HG02981 (cell line): ENCODE data around the gene CLDN5.

Source experiments
- ATAC-seq: cut with Tn5 transposase; IDR thresholded peaks from one replicate; pipeline ENCODE4 v1.9.1; 2021; ENCODE audit warnings: mild to moderate bottlenecking, moderate library complexity; ENCODE audit not compliant: unreplicated experiment

CLDN5 gene

DNA sequence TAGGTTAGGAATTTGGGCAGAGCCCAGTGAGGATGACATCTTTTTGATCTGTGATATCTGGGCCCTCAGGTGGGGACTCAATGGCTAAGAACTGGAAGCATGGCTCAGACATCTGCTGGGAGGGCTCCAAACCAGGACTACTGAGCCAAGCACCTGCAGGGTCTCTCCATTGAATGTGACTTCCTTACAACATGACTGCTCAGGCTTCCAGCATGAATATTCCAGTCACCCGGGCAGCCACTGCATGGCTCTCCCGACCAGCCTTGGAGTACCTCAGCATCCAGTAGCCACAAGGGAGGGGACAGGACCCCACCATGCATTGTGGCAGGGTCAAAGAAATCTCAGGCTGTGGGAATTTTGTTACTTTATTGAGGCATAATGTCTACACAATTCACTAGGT is 35.9 kb downstream of the CLDN5 start:
- ATAC-seq, result no peak

- no peak for ATAC-seq
Observed at GRCh38 chr22:19483481-19484244, 40.5 kb downstream of the CLDN5 start.

- ATAC-seq, result no peak
Observed at GRCh38 chr22:19482297-19482696, 41.9 kb downstream of the CLDN5 start.

DNA sequence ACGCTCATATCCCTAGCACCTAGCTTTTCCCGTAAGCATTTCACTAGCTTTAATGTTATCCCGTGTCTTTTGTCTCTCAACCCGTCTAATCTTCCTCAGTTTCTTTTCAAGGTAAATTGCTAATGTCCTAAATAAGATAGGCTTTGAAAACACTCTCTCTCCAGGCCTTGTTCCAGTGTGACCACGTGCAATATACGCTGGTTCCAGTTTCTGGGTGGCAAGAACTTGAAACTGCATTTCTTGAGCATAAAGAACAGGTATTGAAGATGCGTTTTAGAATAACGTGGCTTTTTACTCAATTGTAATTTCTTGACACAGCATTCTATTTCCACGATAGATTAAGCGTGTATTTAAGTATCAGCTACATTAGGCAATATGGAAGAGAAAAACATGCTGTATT is 43.4 kb downstream of the CLDN5 start:
- ATAC-seq, result no peak

- no peak for ATAC-seq
Observed at GRCh38 chr22:19480173-19480568, 44.0 kb downstream of the CLDN5 start.

DNA sequence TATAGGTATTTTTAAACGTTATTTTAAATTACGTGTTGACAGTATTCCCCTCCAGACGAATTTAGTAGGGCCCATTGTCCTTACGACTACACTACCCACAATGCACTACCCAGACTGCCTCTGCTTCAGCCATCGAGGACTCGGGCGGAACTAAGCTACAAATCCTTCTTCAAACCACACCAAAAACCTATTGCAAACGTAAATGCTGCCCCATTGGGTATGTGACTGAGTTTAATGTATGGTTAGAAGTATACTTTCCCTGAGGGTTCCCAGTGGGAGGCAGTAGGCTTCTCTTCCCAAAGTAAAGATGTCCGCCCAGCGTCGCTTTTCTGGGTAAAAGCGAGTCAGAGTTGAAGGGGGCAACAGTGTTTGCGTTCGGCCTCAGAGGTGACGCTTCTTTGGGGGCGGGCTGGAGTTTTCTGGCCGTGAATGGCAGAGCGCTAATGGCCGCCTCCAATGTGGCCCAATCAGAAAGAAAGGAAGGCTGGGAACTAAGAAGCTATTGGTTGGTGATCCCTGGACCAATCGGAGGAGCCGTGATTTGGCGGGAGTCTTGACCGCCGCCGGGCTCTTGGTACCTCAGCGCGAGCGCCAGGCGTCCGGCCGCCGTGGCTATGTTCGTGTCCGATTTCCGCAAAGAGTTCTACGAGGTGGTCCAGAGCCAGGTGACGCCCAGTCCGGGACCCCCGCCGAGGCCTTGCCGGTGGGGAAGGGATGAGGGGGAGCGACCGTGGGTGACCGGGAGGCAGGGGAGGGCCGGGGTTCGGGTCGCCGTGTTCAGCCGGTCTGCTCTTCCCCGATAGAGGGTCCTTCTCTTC is 44.6 kb downstream of the CLDN5 start, which contains the start of gene CDC45:
CDC45 (plus strand) TSS at position 566 of the 818 bp plus-strand sequence; CDS start at position 615, 49 bp downstream.
- peak; percentile 83 for ATAC-seq

- ATAC-seq, result peak; percentile 41
Observed at GRCh38 chr22:19478901-19479354, 45.3 kb downstream of the CLDN5 start, which contains the start of gene UFD1. TSS of gene UFD1 (minus strand) at chr22:19479193. CDS start at chr22:19479085, 108 bp downstream.

DNA sequence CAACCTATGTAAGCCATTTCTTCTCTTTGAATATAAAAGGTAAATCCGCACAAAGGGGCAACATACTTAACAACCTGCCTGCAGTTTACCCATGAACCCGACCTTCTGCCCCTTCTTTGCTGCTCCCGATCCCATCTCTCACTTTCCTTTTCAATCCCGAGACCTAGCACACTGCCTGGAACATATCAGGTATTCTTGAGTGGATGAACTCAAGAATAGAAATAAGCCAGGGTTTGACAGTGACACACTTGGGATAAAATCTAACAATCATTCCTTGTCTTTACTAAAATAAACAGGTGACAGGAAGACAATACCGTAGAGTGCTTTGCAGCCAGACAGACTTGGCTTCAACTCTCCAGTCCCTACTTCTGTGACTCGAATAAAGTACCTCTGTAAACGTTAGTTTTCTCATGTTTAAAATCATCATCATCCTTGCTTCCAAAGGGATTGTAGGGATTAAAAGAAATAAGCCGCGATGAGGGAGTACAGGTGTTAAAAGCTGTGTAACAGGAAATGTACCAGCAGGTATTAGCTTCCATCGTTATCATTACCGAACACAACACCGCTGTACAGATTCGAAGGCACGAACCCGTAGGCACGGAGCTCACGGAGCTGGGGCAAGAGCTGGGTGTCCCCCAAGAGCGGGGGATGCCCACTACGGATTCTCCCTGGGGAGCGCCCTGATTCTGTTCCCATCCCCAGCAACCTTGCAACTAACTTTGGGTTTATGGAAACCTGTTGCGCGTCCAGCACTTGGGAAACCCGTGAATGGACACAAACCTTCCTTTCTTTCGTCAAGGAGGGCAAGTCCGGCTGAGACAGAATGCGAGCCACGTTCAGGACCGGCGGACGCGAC is 45.9 kb downstream of the CLDN5 start:
- no peak for ATAC-seq

- ATAC-seq, result no peak
Observed at GRCh38 chr22:19477321-19478044, 46.7 kb downstream of the CLDN5 start.

DNA sequence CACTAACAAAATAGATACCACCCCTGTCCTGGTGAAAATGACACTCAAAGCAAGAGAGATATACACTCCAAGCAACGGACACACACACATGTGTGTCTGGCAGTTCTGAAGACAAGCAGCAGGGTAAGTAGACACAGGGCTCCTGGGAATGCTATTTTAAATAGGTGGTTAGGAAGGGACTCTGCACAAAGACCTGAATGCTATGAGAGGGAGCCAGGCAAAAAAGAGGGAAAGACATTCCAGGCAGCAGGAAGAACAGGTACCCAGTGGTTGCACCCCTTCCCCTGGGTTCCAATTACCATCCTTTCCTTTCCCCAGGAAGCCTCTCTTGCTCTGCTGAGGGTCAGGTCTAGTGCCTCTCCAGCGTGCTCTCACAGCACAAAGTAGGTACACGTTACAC is 48.2 kb downstream of the CLDN5 start:
- no peak for ATAC-seq

GRCh38 chr22:19473578-19473977 is 50.6 kb downstream of the CLDN5 start:
- ATAC-seq, result no peak
